ENCODE data around the gene AFAP1L2. TPM values are rescaled to one million over a fixed set of nuclear protein-coding genes. Genes with fewer than 3 reads are reported as not detected.
A peak's percentile ranks its signal among the peaks of the same experiment; 100 is the strongest.

Gene AFAP1L2
- total RNA-seq, 2 donors from 2014 or later: 5.8 to 6.3 TPM

GRCh38 chr10:114370966-114371365 lies 33.3 kb downstream of the AFAP1L2 start:
- peaks cover 0 to 20% of the 10 kb centered on the region in 2 donors for H3K4me1 ChIP-seq

GRCh38 chr10:114370199-114370598 lies 34.1 kb downstream of the AFAP1L2 start:
- Histone ChIP-seq H3K4me1 (peaks cover 0 to 20% of the 10 kb centered on the region in 2 donors), H3K27me3 (no peaks in the 10 kb centered on the region), H3K9me3 (no peaks in the 10 kb centered on the region), H3K27ac (no peak overlapping the region), H3K4me3 (no peak overlapping the region), H3K36me3 (no peaks in the 10 kb centered on the region)
- DNase-seq (ENCODE audit: low spot score): no peak
- no peak for TF ChIP-seq CTCF (IDR thresholded peaks at IDR 0.05)

More at GRCh38 chr10:114370966-114371365, 33.3 kb downstream of the AFAP1L2 start:
- Histone ChIP-seq H3K4me3 (no peak overlapping the region), H3K27me3 (no peaks in the 10 kb centered on the region), H3K27ac (no peak overlapping the region), H3K36me3 (no peaks in the 10 kb centered on the region), H3K9me3 (no peaks in the 10 kb centered on the region)
- TF ChIP-seq CTCF (IDR thresholded peaks at IDR 0.05): no peak
- no peak for DNase-seq (ENCODE audit: low spot score)

GRCh38 chr10:114368057-114368391 lies 36.3 kb downstream of the AFAP1L2 start:
- H3K4me3 ChIP-seq: no peak overlapping the region
- no peak for DNase-seq (ENCODE audit: low spot score)
- peaks cover 0 to 12% of the 10 kb centered on the region in 2 donors for H3K4me1 ChIP-seq
- no peaks in the 10 kb centered on the region for H3K9me3 ChIP-seq
- no peaks in the 10 kb centered on the region for H3K36me3 ChIP-seq
- no peaks in the 10 kb centered on the region for H3K27me3 ChIP-seq
- peak overlapping the region in 1 of 2 donors; percentile 31 for H3K27ac ChIP-seq
- TF ChIP-seq CTCF (IDR thresholded peaks at IDR 0.05): no peak

GRCh38 chr10:114367351-114368056 lies 36.8 kb downstream of the AFAP1L2 start:
- no peaks in the 10 kb centered on the region for H3K36me3 ChIP-seq
- H3K27me3 ChIP-seq: no peaks in the 10 kb centered on the region
- peaks cover 0 to 12% of the 10 kb centered on the region in 2 donors for H3K4me1 ChIP-seq
- H3K4me3 ChIP-seq: no peak overlapping the region
- no peak for TF ChIP-seq CTCF (IDR thresholded peaks at IDR 0.05)
- peak overlapping the region; percentile 31 to 37 for H3K27ac ChIP-seq
- no peak for DNase-seq (ENCODE audit: low spot score)
- no peaks in the 10 kb centered on the region for H3K9me3 ChIP-seq

GRCh38 chr10:114364726-114365125 lies 39.6 kb downstream of the AFAP1L2 start:
- H3K36me3 ChIP-seq: no peaks in the 10 kb centered on the region
- no peak overlapping the region for H3K4me3 ChIP-seq

More at GRCh38 chr10:114364726-114365125, 39.6 kb downstream of the AFAP1L2 start:
- DNase-seq (ENCODE audit: low spot score): no peak
- Histone ChIP-seq H3K4me1 (peaks cover 0 to 12% of the 10 kb centered on the region in 2 donors), H3K27ac (no peak overlapping the region), H3K27me3 (no peaks in the 10 kb centered on the region), H3K9me3 (no peaks in the 10 kb centered on the region)
- no peak for TF ChIP-seq CTCF (IDR thresholded peaks at IDR 0.05)

Data from right atrium auricular region (tissue), 2 donors.